Keratinocyte (primary cell): ENCODE data around the gene OSBPL5. TPM values are rescaled to one million over a fixed set of nuclear protein-coding genes. Genes with fewer than 3 reads are reported as not detected.

ENCODE experiments used
- DNase-seq: peaks from one replicate; pipeline ENCODE4 v3.0.0-alpha.2; 2011; ENCODE audit warnings: low read depth, missing footprints, low spot score
- FAIRE-seq: peaks from 2 replicates; lab custom pipeline; 2011; peaks lifted over from hg19 to GRCh38; lab: Jason Lieb, UNC
- H2AFZ ChIP-seq: 2 replicates; pipeline ENCODE4 v1.6.0; 2012; ENCODE audit warnings: low read length, control low read depth, inconsistent platforms; ENCODE audit not compliant: control insufficient read depth
- H3K27ac ChIP-seq: 2 replicates; pipeline ENCODE4 v1.5.1; 2011; ENCODE audit warnings: low read length; ENCODE audit not compliant: control insufficient read depth, insufficient read depth
- H3K27me3 ChIP-seq: 3 replicates; pipeline ENCODE4 v1.6.0; 2011; ENCODE audit warnings: low read length; ENCODE audit not compliant: control insufficient read depth, insufficient read depth; ENCODE audit errors: extremely low read depth
- H3K36me3 ChIP-seq, 2 experiments: 2 replicates in 1 of 2; 3 replicates in 1 of 2; pipeline ENCODE4 v1.5.1; 2011; ENCODE audit warnings: low read length in 2 of 2, mild to moderate bottlenecking in 1 of 2; ENCODE audit not compliant: control insufficient read depth in 2 of 2, insufficient read depth in 2 of 2; ENCODE audit errors: extremely low read depth in 1 of 2
- H3K4me1 ChIP-seq: 3 replicates; pipeline ENCODE4 v1.5.1; 2011; ENCODE audit warnings: low read length; ENCODE audit not compliant: control insufficient read depth, insufficient read depth; ENCODE audit errors: extremely low read depth
- H3K4me2 ChIP-seq: 3 replicates; pipeline ENCODE4 v1.6.0; 2011; ENCODE audit warnings: low read depth, low read length; ENCODE audit not compliant: control insufficient read depth, insufficient read depth; ENCODE audit errors: extremely low read depth
- H3K4me3 ChIP-seq, 3 experiments: fragments of 200-600 bp in 1 of 3; sonication (generic) in 1 of 3; 2 replicates in 2 of 3; 3 replicates in 1 of 3; pipeline ENCODE4 v1.5.1; 2011 to 2016; ENCODE audit warnings: low read length in 3 of 3, mild to moderate bottlenecking in 3 of 3, control low read depth in 2 of 3, inconsistent platforms in 1 of 3, low read depth in 1 of 3, mixed read lengths in 1 of 3, mixed run types in 1 of 3, moderate library complexity in 1 of 3; ENCODE audit not compliant: control insufficient read depth in 2 of 3, insufficient read depth in 2 of 3; ENCODE audit errors: extremely low read depth in 1 of 3
- H3K79me2 ChIP-seq: 2 replicates; pipeline ENCODE4 v1.6.0; 2012; ENCODE audit warnings: low read length; ENCODE audit not compliant: control insufficient read depth, insufficient read depth
- H3K9ac ChIP-seq: 3 replicates; pipeline ENCODE4 v1.6.0; 2011; ENCODE audit warnings: low read length; ENCODE audit not compliant: control insufficient read depth, insufficient read depth; ENCODE audit errors: extremely low read depth
- H3K9me1 ChIP-seq: 3 replicates; pipeline ENCODE4 v1.6.0; 2011; ENCODE audit warnings: low read length; ENCODE audit not compliant: control insufficient read depth, insufficient read depth; ENCODE audit errors: extremely low read depth
- H3K9me3 ChIP-seq: 2 replicates; pipeline ENCODE4 v1.5.1; 2012; ENCODE audit warnings: low read depth, low read length; ENCODE audit not compliant: control insufficient read depth
- H4K20me1 ChIP-seq: 3 replicates; pipeline ENCODE4 v1.6.0; 2011; ENCODE audit warnings: low read length; ENCODE audit not compliant: control insufficient read depth, insufficient read depth; ENCODE audit errors: extremely low read depth
- CTCF ChIP-seq, 3 experiments: IDR thresholded peaks in 1 of 3; conservative IDR thresholded peaks in 1 of 3; optimal IDR thresholded peaks in 1 of 3; 2 replicates in 2 of 3; 3 replicates in 1 of 3; pipeline versions ENCODE3 to v1.5.1; 2011; ENCODE audit warnings: low read length in 3 of 3, mild to moderate bottlenecking in 3 of 3, moderate library complexity in 2 of 3, control low read depth in 1 of 3, inconsistent platforms in 1 of 3; ENCODE audit not compliant: insufficient read depth in 2 of 3; ENCODE audit errors: extremely low read depth in 1 of 3
- EZH2 ChIP-seq: IDR thresholded peaks from one replicate; pipeline ENCODE4 v1.6.1; 2012; ENCODE audit warnings: inconsistent platforms, mild to moderate bottlenecking, low read length, moderate library complexity
- dilution Hi-C: fragments of 300-500 bp; cut with MboI; formaldehyde crosslinking; loops from one replicate; pipeline ENCODE4 v1.7.0; 2020; ENCODE audit warnings: low sequenced_read_pairs; ENCODE audit not compliant: extremely low pct_ligation_motif_present
- polyA plus RNA-seq, 5 experiments: library from polyadenylated mRNA; depleted of rRNA in 3 of 5; stranded (reverse) in 3 of 5; stranded (forward) in 1 of 5; unstranded in 1 of 5; fragments of >200 nt; gene quantifications; 1 replicate in 1 of 5; 2 replicates in 3 of 5; 3 replicates in 1 of 5; pipeline versions ENCODE4 v1.2.1 to v1.2.3, GENCODE V29; 2011 to 2012; ENCODE audit warnings: missing spikeins in 2 of 5, low read depth in 1 of 5, low replicate concordance in 1 of 5

OSBPL5 gene
- polyA plus RNA-seq, 1 donor (not counting 4 experiments of a cell fraction or from before 2014, with no cell fraction given), result 3.0 TPM

- H3K4me2 ChIP-seq, result no peak overlapping the region
- H3K4me1 ChIP-seq, result no peaks in the 10 kb centered on the region
- FAIRE-seq (no peak), DNase-seq (no peak)
- no peaks in the 10 kb centered on the region for H3K9me1 ChIP-seq
- H2AFZ ChIP-seq, result no peak overlapping the region
- H3K9me3 ChIP-seq, result peaks cover 4% of the 10 kb centered on the region
- H3K36me3 ChIP-seq, result no peaks in the 10 kb centered on the region
- dilution Hi-C loops, result no loop called here
- TF ChIP-seq EZH2 (no peak), CTCF (optimal IDR thresholded peaks at IDR 0.05 in 1 of 3, IDR thresholded peaks at IDR 0.05 in 1 of 3, conservative IDR thresholded peaks at IDR 0.05 in 1 of 3; ENCODE audit: extremely low read depth in 1 of 3, insufficient read depth in 2 of 3, low read length in 3 of 3) (no peak)
- H3K79me2 ChIP-seq, result no peaks in the 10 kb centered on the region
- H3K4me3 ChIP-seq, result no peak overlapping the region
- no peak overlapping the region for H3K27ac ChIP-seq
- H3K27me3 ChIP-seq, result peaks cover 16% of the 10 kb centered on the region
- no peak overlapping the region for H3K9ac ChIP-seq
- no peaks in the 10 kb centered on the region for H4K20me1 ChIP-seq
Observed at GRCh38 chr11:3175194-3175593, 10.1 kb upstream of the OSBPL5 start.

GRCh38 chr11:3174387-3174786, 9.3 kb upstream of the OSBPL5 start:
- Histone ChIP-seq H3K79me2 (no peaks in the 10 kb centered on the region), H3K9me1 (no peaks in the 10 kb centered on the region), H3K9me3 (peaks cover 4% of the 10 kb centered on the region), H3K27me3 (peaks cover 22% of the 10 kb centered on the region), H4K20me1 (no peaks in the 10 kb centered on the region), H3K4me3 (no peak overlapping the region), H2AFZ (no peak overlapping the region), H3K27ac (no peak overlapping the region), H3K4me1 (peaks cover 7% of the 10 kb centered on the region), H3K36me3 (no peaks in the 10 kb centered on the region), H3K4me2 (no peak overlapping the region), H3K9ac (no peak overlapping the region)
- dilution Hi-C loops, result no loop called here
- FAIRE-seq, result no peak
- no peak for DNase-seq
- TF ChIP-seq EZH2 (no peak), CTCF (optimal IDR thresholded peaks at IDR 0.05 in 1 of 3, IDR thresholded peaks at IDR 0.05 in 1 of 3, conservative IDR thresholded peaks at IDR 0.05 in 1 of 3; ENCODE audit: extremely low read depth in 1 of 3, insufficient read depth in 2 of 3, low read length in 3 of 3) (no peak)
